Measurements from ENCODE around the gene FAM107B. TPM values are rescaled to one million over a fixed set of nuclear protein-coding genes. Genes with fewer than 3 reads are reported as not detected.

Gene FAM107B
- total RNA-seq, 1 experiment from 2014 or later: 24.5 TPM

DNA sequence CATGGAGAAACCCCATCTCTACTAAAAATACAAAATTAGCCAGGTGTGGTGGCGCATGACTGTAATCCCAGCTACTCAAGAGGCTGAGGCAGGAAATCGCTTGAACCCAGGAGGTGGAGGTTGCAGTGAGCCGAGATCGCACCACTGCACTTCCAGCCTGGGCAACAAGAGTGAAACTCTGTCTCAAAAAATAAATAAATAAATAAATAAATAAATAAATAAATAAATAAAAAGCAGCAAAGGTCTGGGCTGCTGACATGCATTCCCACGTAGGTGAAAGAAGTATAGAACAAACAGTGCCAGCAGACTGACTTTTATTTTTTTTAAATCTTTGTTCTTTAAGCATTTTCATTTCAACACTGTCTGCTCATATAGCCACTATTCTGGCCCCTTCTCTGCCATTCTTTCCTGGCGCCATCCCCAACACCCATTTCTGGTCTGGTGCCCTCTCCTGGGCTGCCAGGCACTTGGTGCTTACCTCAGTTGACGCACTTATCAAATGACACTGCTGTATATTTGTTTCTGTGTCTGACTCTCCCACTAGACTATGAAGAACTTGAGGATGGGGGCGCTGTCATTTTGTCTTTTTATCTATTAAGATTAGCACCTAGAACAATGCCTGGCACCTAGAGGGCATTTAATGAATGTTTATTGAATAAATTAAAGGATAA lies 15.6 kb downstream of the FAM107B start:
- H3K14ac ChIP-seq (ENCODE audit: insufficient read depth, low read length): no peak overlapping the region
- peak; percentile 35; the same call in 2 of the 3 replicates for TF ChIP-seq CTCF (conservative IDR thresholded peaks at IDR 0.05)
- H3K56ac ChIP-seq (ENCODE audit: insufficient read length, low read depth, low read length): no peak overlapping the region
- no peak overlapping the region for H2BK12ac ChIP-seq (ENCODE audit: insufficient read length, low read depth, low read length)
- H2AK5ac ChIP-seq (ENCODE audit: insufficient read length, low read length): no peak overlapping the region
- H3K79me2 ChIP-seq (ENCODE audit: insufficient read depth, low read length): no peaks in the 10 kb centered on the region; the same call in 1 of the 2 replicates
- no peaks in the 10 kb centered on the region for H3K27me3 ChIP-seq (ENCODE audit: insufficient read depth, low read length)
- H4K91ac ChIP-seq (ENCODE audit: insufficient read length, low read depth, low read length): no peak overlapping the region
- H4K5ac ChIP-seq (ENCODE audit: insufficient read length, low read depth, low read length): no peak overlapping the region
- H3K4me1 Mint-ChIP-seq: no peaks in the 10 kb centered on the region
- no peak overlapping the region for H3K27ac Mint-ChIP-seq
- H3K27me3 Mint-ChIP-seq (ENCODE audit: low read depth): no peaks in the 10 kb centered on the region; the same call in 1 of the 2 replicates
- no peak overlapping the region for H3K23ac ChIP-seq (ENCODE audit: insufficient read length, low read depth, low read length)
- no peaks in the 10 kb centered on the region for H3K79me1 ChIP-seq (ENCODE audit: insufficient read depth, low read depth, low read length, poor library complexity, severe bottlenecking)
- no peak overlapping the region for H4K8ac ChIP-seq (replicated peaks; ENCODE audit: insufficient read length, low read depth, low read length)
- H3K18ac ChIP-seq (ENCODE audit: insufficient read length, low read depth, low read length): no peak overlapping the region
- H3K4me3 Mint-ChIP-seq: no peak overlapping the region
- H3K4me1 ChIP-seq (ENCODE audit: insufficient read depth, low read length): no peaks in the 10 kb centered on the region
- H3K9me3 ChIP-seq (ENCODE audit: control insufficient read depth, low read depth, low read length): no peaks in the 10 kb centered on the region
- H3K9ac ChIP-seq (ENCODE audit: extremely low read depth, insufficient read length, low read length): no peak overlapping the region
- no CpG with 5 or more reads among the region's 8 CpGs for WGBS (ENCODE audit: extremely low coverage, insufficient read length, low lambda C conversion rate)
- no peak overlapping the region for H2BK5ac ChIP-seq (ENCODE audit: insufficient read length, low read length)
- H3K36me3 Mint-ChIP-seq (ENCODE audit: insufficient read depth in 1 of 3, low read depth in 3 of 3): no peaks in the 10 kb centered on the region; a peak in 1 of 7 replicates
- H2BK120ac ChIP-seq (ENCODE audit: low read depth, low read length, poor library complexity, severe bottlenecking): no peak overlapping the region
- no peak overlapping the region for H2BK20ac ChIP-seq (ENCODE audit: low read depth, low read length, poor library complexity, severe bottlenecking)
- H2BK15ac ChIP-seq (ENCODE audit: low read depth, low read length): no peak overlapping the region
- no peaks in the 10 kb centered on the region for H3K23me2 ChIP-seq (ENCODE audit: insufficient read length, low read depth, low read length, poor library complexity, severe bottlenecking)
- H3K4me2 ChIP-seq (ENCODE audit: insufficient read depth, insufficient read length, low read length): no peak overlapping the region
- no peak overlapping the region for H3K27ac ChIP-seq (ENCODE audit: insufficient read length, low read depth, low read length)
- H2AFZ ChIP-seq (ENCODE audit: low read length): no peak overlapping the region
- H3T11ph ChIP-seq (ENCODE audit: low read length): no peak overlapping the region
- DNase-seq: no peak
- peaks cover 3 to 4% of the 10 kb centered on the region in 2 experiments; a peak in 3 of 5 replicates for H3K9me3 Mint-ChIP-seq
- H3K4ac ChIP-seq (ENCODE audit: low read depth, low read length): no peak overlapping the region
- no peaks in the 10 kb centered on the region for H4K20me1 ChIP-seq (ENCODE audit: control insufficient read depth, insufficient read depth, insufficient read length)

Measured in H9 (cell line).